Prostate gland (tissue), 2 donors: ENCODE measurements around the gene EIF4G3.

Experiments
- POLR2A ChIP-seq: fragments of 450-650 bp; IDR thresholded peaks from one replicate; pipeline ENCODE4 v1.6.1; 2016; ENCODE audit warnings: antibody characterized with exemption, mild to moderate bottlenecking
- POLR2AphosphoS5 ChIP-seq: sonication (generic); formaldehyde crosslinking; IDR thresholded peaks from one replicate; pipeline ENCODE4 v1.6.1; 2017; ENCODE audit warnings: antibody characterized with exemption
- TF ChIP-seq, protein P1 (sequence below), 4 experiments: fragments of 200-600 bp in 2 of 4; fragments of 450-650 bp in 2 of 4; sonication (generic) in 2 of 4; IDR thresholded peaks; 1 replicate in 3 of 4; 2 replicates in 1 of 4; pipeline ENCODE4 v1.5.1; 2016 to 2019; ENCODE audit warnings: antibody characterized with exemption in 4 of 4, mild to moderate bottlenecking in 2 of 4, moderate library complexity in 2 of 4

DNA sequence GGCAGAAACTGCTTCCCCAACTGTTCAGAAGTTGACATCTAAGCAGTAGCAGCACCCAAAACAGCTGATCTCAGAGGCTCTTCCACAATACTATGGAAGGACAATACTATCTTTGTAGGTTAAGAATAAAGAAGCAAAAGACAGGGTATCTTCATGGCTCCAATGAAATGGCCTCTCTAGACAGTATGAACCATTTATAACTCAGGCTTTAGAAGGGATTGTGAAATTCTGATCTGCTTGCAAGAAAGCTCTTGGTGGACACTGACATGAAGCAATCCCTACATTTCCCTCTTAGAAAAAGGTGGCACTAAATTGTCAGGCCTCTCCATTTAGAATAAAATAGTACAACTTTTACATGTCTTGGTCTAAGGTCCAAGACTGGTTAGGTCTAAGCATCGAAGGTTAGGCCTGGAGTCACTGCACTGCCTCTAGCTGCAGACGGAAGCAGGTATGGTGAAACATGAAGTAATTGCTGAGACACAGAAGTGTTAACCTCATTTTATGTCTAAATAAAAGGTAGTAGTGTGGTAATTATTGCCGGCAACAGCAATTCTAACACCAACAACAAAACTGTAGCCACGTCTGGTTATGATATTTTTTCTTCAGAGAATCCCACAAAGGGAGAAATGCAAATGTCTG is 339.0 kb downstream of the EIF4G3 start:
- TF ChIP-seq, protein P1, sequence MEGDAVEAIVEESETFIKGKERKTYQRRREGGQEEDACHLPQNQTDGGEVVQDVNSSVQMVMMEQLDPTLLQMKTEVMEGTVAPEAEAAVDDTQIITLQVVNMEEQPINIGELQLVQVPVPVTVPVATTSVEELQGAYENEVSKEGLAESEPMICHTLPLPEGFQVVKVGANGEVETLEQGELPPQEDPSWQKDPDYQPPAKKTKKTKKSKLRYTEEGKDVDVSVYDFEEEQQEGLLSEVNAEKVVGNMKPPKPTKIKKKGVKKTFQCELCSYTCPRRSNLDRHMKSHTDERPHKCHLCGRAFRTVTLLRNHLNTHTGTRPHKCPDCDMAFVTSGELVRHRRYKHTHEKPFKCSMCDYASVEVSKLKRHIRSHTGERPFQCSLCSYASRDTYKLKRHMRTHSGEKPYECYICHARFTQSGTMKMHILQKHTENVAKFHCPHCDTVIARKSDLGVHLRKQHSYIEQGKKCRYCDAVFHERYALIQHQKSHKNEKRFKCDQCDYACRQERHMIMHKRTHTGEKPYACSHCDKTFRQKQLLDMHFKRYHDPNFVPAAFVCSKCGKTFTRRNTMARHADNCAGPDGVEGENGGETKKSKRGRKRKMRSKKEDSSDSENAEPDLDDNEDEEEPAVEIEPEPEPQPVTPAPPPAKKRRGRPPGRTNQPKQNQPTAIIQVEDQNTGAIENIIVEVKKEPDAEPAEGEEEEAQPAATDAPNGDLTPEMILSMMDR (IDR thresholded peaks at IDR 0.05), result no peak
- TF ChIP-seq POLR2A (no peak), POLR2AphosphoS5 (no peak)
